Small intestine (tissue), 7 donors: ENCODE results near the gene MBLAC1. TPM values are rescaled to one million over a fixed set of nuclear protein-coding genes. Genes with fewer than 3 reads are reported as not detected.

Experiments used
- DNase-seq, 2 donors: peaks; one replicate each; pipeline versions ENCODE4 v3.0.0 to v3.0.0-alpha.2; 2013
- FAIRE-seq: peaks from 2 replicates; lab custom pipeline; 2012; peaks lifted over from hg19 to GRCh38; lab: Jason Lieb, UNC
- H3K27ac ChIP-seq, 3 donors: one replicate each; pipeline ENCODE4 v1.5.1; 2013; ENCODE audit warnings: low read length in 2 of 3, mild to moderate bottlenecking in 2 of 3, control low read depth in 1 of 3, inconsistent platforms in 1 of 3, low read depth in 1 of 3, moderate library complexity in 1 of 3
- H3K27me3 ChIP-seq, 3 donors: one replicate each; pipeline ENCODE4 v1.6.1; 2013; ENCODE audit warnings: low read length in 3 of 3, inconsistent platforms in 1 of 3; ENCODE audit not compliant: control insufficient read depth in 3 of 3, insufficient read depth in 3 of 3
- H3K36me3 ChIP-seq, 3 donors: one replicate each; pipeline ENCODE4 v1.6.1; 2013; ENCODE audit warnings: low read length in 3 of 3, inconsistent platforms in 1 of 3, low read depth in 1 of 3, mild to moderate bottlenecking in 1 of 3, moderate library complexity in 1 of 3; ENCODE audit not compliant: control insufficient read depth in 3 of 3, insufficient read depth in 2 of 3
- H3K4me1 ChIP-seq, 3 donors: one replicate each; pipeline ENCODE4 v1.6.1; 2013; ENCODE audit warnings: low read length in 2 of 3, inconsistent platforms in 1 of 3, low read depth in 1 of 3, mild to moderate bottlenecking in 1 of 3, moderate library complexity in 1 of 3; ENCODE audit not compliant: control insufficient read depth in 3 of 3, insufficient read depth in 2 of 3
- H3K4me3 ChIP-seq, 3 donors: one replicate each; pipeline ENCODE4 v1.5.1; 2013; ENCODE audit warnings: low read length in 3 of 3, control low read depth in 1 of 3, inconsistent platforms in 1 of 3, low read depth in 1 of 3, mild to moderate bottlenecking in 1 of 3, moderate library complexity in 1 of 3
- H3K9me3 ChIP-seq, 2 donors: one replicate each; pipeline ENCODE4 v1.6.1; 2013; ENCODE audit warnings: low read depth in 1 of 2, low read length in 1 of 2; ENCODE audit not compliant: control insufficient read depth in 2 of 2, insufficient read depth in 1 of 2
- WGBS, 3 donors: extraction: QIAGEN DNeasy Blood & Tissue Kit; methylation state at CpG; one replicate each; pipeline ENCODE4 v1.1.7; 2013; 5-methylcytosine and 5-hydroxymethylcytosine counted together
- polyA plus RNA-seq, 4 donors: library from polyadenylated mRNA; stranded (reverse) in 3 of 4; unstranded in 1 of 4; fragments of 200-250 nt in 3 of 4; fragments of 120-200 nt in 1 of 4; gene quantifications; one replicate each; pipeline versions ENCODE4 v1.2.1 to v1.2.3, GENCODE V29; 2013
- donor health status: healthy with polysubstance abuse.
- donor health status: control.
- donor health status: control.
- donor health status: Bipolar disorder and iron deficiency.
- donor health status: healthy.

The MBLAC1 gene
- polyA plus RNA-seq, 4 donors, result 2.0 to 3.3 (median 2.7) TPM

DNA sequence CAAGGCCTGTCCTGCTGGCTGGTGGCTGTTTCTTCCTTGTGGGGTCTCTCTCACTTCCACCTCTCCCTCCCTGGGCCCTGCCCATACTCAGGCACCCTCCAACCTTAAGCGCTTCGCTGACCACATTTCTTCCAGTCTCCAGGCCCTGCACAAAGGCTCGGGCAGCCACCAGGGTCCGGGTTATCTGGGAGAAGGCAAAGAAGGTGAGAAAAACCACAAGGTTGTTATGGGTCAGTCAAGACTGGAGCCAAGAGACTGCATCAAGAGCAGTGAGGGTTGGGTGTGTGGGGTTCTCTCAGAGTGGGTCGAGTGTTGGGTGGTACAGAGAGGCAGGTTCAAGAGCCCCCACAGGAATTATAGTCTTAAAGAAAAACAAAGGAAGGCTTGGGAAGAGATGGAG, 47.8 kb downstream of the MBLAC1 start:
- 81 to 93% (median 92%) methylated on average over 5 of the region's 5 CpGs for WGBS, 3 donors
- Histone ChIP-seq H3K9me3 (peaks cover 0 to 7% of the 10 kb centered on the region in 2 donors), H3K27me3 (peaks cover 0 to 43% (median 0%) of the 10 kb centered on the region in 3 donors), H3K36me3 (no peaks in the 10 kb centered on the region), H3K27ac (no peak overlapping the region), H3K4me1 (peaks cover 0 to 7% (median 4%) of the 10 kb centered on the region in 3 donors), H3K4me3 (no peak overlapping the region)
- DNase-seq, result no peak
- FAIRE-seq, result no peak

DNA sequence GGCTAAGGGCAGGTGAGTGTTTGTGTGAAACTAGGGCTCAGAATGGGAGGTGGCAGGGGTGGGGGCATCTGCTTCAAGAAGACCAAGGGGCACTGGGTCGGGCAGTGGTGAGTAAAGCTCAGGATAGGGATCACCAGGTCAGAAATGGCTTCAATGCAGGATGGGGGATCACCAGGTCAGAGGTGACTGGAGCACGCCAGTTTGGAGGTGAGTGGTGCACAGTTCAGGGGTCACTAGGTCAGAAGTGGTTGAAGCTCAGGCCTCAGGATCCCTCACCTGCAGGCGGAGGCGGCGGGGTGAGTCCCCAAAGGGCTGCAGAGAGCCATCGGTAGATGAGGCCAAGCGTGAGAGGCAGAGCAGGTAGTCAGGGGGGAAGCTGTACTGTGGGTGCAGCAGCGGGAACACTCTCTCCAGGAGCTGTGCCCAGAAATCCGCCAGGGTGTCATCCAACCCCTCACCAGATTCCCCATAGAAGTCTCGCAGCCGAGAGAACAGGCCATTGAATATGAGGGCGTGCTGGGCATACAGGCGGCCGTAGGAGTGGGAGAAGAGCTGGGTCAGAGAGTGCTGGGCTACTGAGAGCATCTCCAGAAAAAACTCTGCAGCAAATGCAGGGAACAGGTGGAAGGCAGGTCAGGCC, 48.6 kb downstream of the MBLAC1 start:
- Histone ChIP-seq H3K27ac (no peak overlapping the region), H3K4me1 (peaks cover 0 to 7% (median 4%) of the 10 kb centered on the region in 3 donors), H3K36me3 (no peaks in the 10 kb centered on the region), H3K9me3 (peaks cover 0 to 7% of the 10 kb centered on the region in 2 donors), H3K27me3 (peaks cover 0 to 37% (median 0%) of the 10 kb centered on the region in 3 donors), H3K4me3 (no peak overlapping the region)
- DNase-seq (no peak), FAIRE-seq (no peak)
- 92 to 94% (median 94%) methylated on average over 13 to 14 of the region's 14 CpGs for WGBS, 3 donors

- FAIRE-seq, result no peak
- Histone ChIP-seq H3K4me1 (peaks cover 0 to 7% (median 0%) of the 10 kb centered on the region in 3 donors), H3K27ac (no peak overlapping the region), H3K27me3 (peaks cover 0 to 29% (median 0%) of the 10 kb centered on the region in 3 donors), H3K4me3 (peak overlapping the region; percentile 22 to 56 (median 43)), H3K36me3 (no peaks in the 10 kb centered on the region), H3K9me3 (peaks cover 0 to 7% of the 10 kb centered on the region in 2 donors)
- DNase-seq, result no peak
- 48 to 50% (median 49%) methylated on average over 13 to 14 of the region's 14 CpGs for WGBS, 3 donors
Measured at GRCh38 chr7:100176096-100177044, 49.6 kb downstream of the MBLAC1 start.

DNA sequence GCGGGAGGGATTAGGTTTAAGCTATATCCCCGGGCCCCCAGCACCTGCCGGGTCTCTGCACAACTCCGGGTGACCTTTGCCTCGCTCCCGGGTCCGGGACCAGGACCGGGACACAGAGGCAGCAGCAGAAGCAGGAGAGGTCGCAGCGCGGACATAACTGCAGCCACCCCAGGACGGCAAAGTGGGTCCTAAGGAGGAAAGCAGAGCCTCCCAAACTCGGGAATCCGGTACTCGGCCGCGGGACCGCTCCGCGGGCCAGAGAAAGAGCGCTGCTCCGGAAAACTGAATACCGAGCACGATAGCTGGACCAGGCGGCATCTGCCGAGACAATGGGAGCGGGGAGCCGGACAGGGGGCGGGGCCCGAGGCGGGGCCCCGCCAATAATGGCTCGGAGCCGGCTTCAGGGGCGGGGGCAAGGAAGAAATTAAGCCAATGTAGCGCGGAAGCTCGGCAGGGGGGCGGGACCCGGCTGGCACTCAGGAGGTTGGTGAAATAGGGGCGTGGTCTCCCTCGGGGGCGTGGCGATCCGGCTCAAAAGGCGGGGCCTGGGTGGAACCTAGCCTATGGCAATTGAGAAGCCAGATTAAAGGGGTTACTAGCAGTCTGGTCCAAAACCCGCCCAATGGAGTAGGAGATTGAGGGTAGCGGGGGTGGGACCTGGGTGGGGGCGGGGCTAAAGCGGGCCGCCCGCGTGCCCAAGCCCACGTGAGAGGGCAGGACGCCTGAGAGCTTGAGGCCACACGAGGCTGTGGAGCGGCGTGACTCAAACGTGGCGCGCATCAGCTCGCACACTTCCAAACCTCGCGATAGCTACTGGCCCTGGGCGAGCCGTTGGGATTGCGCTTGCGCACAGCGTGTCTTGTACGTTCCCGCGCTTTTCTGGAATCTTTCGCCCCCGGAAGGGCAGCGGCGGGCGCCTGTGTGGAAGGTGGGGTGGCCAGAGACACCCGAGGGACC, 50.6 kb downstream of the MBLAC1 start, which contains the start of the genes GPC2 and STAG3:
TSS of gene GPC2 (minus strand) at position 337 of the 957 bp plus-strand sequence. CDS start at position 155, 182 bp downstream.
TSS of gene STAG3 (plus strand) at position 874 of the 957 bp plus-strand sequence. CDS start 2,639 bp downstream, outside the sequence.
- H3K27ac ChIP-seq, result peak within 1 kb of the TSS in 1 of 3 donors; percentile 1
- no peaks in the 10 kb centered on the region for H3K36me3 ChIP-seq
- DNase-seq (peak; percentile 94), FAIRE-seq (no peak)
- 4 to 12% (median 9%) methylated on average over 66 to 78 of the region's 78 CpGs for WGBS, 3 donors
- H3K4me3 ChIP-seq, result peak within 1 kb of the TSS; percentile 22 to 56 (median 43)
- H3K27me3 ChIP-seq, result peaks cover 0 to 22% (median 0%) of the 10 kb centered on the region in 3 donors
- H3K9me3 ChIP-seq, result peaks cover 0 to 7% of the 10 kb centered on the region in 2 donors
- peaks cover 0 to 7% (median 0%) of the 10 kb centered on the region in 3 donors for H3K4me1 ChIP-seq

Other genes with a start within 250 kb of the MBLAC1 start
- gene OR2AE1, start 249.9 kb upstream of the MBLAC1 start, polyA plus RNA-seq, result under 1 TPM in 2 of 4 donors, not detected in 2; 0.09 TPM
- gene TRIM4, start 207.4 kb upstream of the MBLAC1 start, polyA plus RNA-seq, result 10 to 100 TPM; 18.8 to 36.3 (median 20.0) TPM
- under 1 TPM in 2 of 4 donors, not detected in 2; 0.22 to 0.33 TPM for gene GJC3, start 197.3 kb upstream of the MBLAC1 start, polyA plus RNA-seq
- gene AZGP1, start 150.9 kb upstream of the MBLAC1 start, polyA plus RNA-seq, result 10 to 100 TPM in 3 of 4 donors, 1 to 10 TPM in 1; 8.3 to 62.4 (median 33.9) TPM
- 10 to 100 TPM; 10.8 to 47.8 (median 19.1) TPM for gene ZKSCAN1, start 111.4 kb upstream of the MBLAC1 start, polyA plus RNA-seq
- gene ZSCAN21, start 77.2 kb upstream of the MBLAC1 start, polyA plus RNA-seq, result 10 to 100 TPM in 1 of 4 donors, 1 to 10 TPM in 3; 4.0 to 12.5 (median 6.5) TPM
- 10 to 100 TPM; 20.3 to 55.2 (median 27.2) TPM for gene ZNF3, start 45.2 kb upstream of the MBLAC1 start, polyA plus RNA-seq
- gene COPS6, start 38.0 kb upstream of the MBLAC1 start, polyA plus RNA-seq, result 10 to 100 TPM; 76.7 to 92.0 (median 85.6) TPM
- gene MCM7, start 25.6 kb upstream of the MBLAC1 start, polyA plus RNA-seq, result 10 to 100 TPM; 35.8 to 87.8 (median 63.3) TPM
- 10 to 100 TPM; 14.9 to 20.6 (median 17.2) TPM for gene AP4M1, start 25.3 kb upstream of the MBLAC1 start, polyA plus RNA-seq
- 10 to 100 TPM; 12.2 to 33.5 (median 25.6) TPM for gene TAF6, start 7.6 kb upstream of the MBLAC1 start, polyA plus RNA-seq
- 10 to 100 TPM in 1 of 4 donors, 1 to 10 TPM in 3; 2.5 to 14.0 (median 7.5) TPM for gene CNPY4, start 7.3 kb upstream of the MBLAC1 start, polyA plus RNA-seq
- 100 to 1,000 TPM; 141 to 370 (median 222) TPM for gene LAMTOR4, start 22.0 kb downstream of the MBLAC1 start, polyA plus RNA-seq
- gene TRAPPC14, start 31.8 kb downstream of the MBLAC1 start, polyA plus RNA-seq, result 10 to 100 TPM; 16.7 to 28.0 (median 23.7) TPM
- gene GAL3ST4, start 41.6 kb downstream of the MBLAC1 start, polyA plus RNA-seq, result 1 to 10 TPM in 2 of 4 donors, under 1 TPM in 1, not detected in 1; 0.67 to 4.4 (median 1.2) TPM
- 1 to 10 TPM in 1 of 4 donors, under 1 TPM in 1, not detected in 2; 0.94 to 2.1 TPM for gene GPC2, start 50.4 kb downstream of the MBLAC1 start, polyA plus RNA-seq
- 1 to 10 TPM in 2 of 4 donors, under 1 TPM in 1, not detected in 1; 0.81 to 9.6 (median 3.6) TPM for gene STAG3, start 51.0 kb downstream of the MBLAC1 start, polyA plus RNA-seq
- gene PVRIG, start 93.0 kb downstream of the MBLAC1 start, polyA plus RNA-seq, result 1 to 10 TPM in 2 of 4 donors, under 1 TPM in 2; 0.45 to 1.2 (median 0.91) TPM
- 1 to 10 TPM in 1 of 4 donors, under 1 TPM in 1, not detected in 2; 0.06 to 3.1 TPM for gene SPDYE3, start 180.7 kb downstream of the MBLAC1 start, polyA plus RNA-seq
- 100 to 1,000 TPM in 1 of 4 donors, 10 to 100 TPM in 3; 39.1 to 117 (median 57.2) TPM for gene PILRB, start 231.2 kb downstream of the MBLAC1 start, polyA plus RNA-seq
- 1 to 10 TPM in 3 of 4 donors, under 1 TPM in 1; 0.81 to 5.0 (median 3.4) TPM for gene PILRA, start 246.5 kb downstream of the MBLAC1 start, polyA plus RNA-seq